ENCODE data around the gene U2AF1L4.

DNA sequence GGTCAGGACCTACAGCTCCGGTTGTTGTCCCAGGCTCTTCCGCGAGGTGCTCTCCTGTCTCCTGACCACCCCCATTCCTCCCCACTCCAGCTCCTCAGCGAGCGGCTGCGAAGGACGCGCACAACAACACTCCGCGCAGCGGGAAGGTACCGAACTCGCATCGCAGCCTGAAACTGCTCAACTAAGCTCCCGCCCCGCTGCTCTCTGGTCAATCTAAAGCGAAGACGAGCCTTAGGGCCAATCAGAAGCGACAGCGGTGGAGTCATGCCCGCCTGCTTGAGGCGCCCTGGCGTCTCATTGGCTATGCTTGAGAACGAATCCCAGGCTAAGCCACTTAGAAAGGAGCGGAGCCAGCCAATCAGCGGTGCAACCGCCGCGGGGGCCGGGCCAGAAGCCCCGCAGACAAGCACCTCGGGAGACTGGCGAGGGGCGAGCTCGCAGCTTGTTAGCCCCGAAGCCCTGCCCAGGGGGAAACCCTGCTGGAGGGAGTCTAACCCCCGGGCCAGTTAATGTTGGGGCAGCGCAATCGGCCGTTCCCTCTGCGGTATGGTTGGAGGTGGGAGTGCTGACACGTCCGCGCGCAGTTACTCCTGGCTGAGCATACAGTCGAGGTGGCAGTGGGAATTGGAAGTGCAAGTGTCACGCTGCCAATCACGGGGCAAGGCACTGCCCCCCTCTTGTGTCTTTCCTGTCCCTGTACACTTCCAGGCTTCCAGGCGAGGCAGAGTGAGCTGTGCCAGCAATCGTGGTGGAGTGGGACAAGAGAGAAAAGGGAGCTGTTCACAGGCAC is 42.8 kb downstream of the U2AF1L4 start:
- TF ChIP-seq POLR2AphosphoS5 (IDR thresholded peaks at IDR 0.05; ENCODE audit: low read depth, low read length) (peak; percentile 57; the same call in 1 of the 2 replicates), POLR2A (IDR thresholded peaks at IDR 0.05; ENCODE audit: low read depth, low read length) (peak; percentile 81), TAF1 (IDR thresholded peaks at IDR 0.05; ENCODE audit: borderline replicate concordance, low read depth, low read length) (no peak)

Measured in GM12892 (cell line).